Measurements from ENCODE around the gene SAMD4A.

Gene SAMD4A

DNA sequence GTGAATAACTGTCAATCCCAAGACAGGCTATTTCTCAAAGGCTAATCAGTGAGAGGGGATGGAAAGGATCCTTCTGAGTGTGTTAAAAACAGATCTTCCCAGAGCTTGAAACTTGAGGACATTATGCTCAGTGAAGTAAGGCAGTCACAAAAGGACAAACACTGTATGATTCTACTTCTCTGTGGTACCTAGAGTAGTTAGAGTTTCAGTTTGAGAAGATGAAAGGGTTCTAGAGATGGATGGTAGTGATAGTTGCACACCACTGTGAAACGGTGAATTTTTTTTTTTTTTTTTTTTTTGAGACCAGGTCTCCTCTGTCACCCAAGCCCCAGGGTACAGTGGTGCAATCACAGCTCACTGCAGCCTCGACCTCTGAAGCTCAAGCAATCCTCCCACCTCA is 133.8 kb downstream of the SAMD4A start:
- H3K27me3 Mint-ChIP-seq: peaks cover 25% of the 10 kb centered on the region
- no peak for DNase-seq

GRCh38 chr14:54702014-54702491 is 135.1 kb downstream of the SAMD4A start:
- Mint-ChIP-seq H3K4me3 (no peak overlapping the region), H3K27ac (no peak overlapping the region), H3K27me3 (peaks cover 25% of the 10 kb centered on the region), H3K4me1 (peaks cover 10% of the 10 kb centered on the region), H3K9me3 (no peaks in the 10 kb centered on the region)
- DNase-seq: no peak
- no peak for ATAC-seq

More for the DNA sequence above, 133.8 kb downstream of the SAMD4A start:
- no peaks in the 10 kb centered on the region for H3K9me3 Mint-ChIP-seq
- no peak overlapping the region for H3K4me3 Mint-ChIP-seq
- peak; percentile 81 for ATAC-seq
- peaks cover 10% of the 10 kb centered on the region for H3K4me1 Mint-ChIP-seq
- H3K27ac Mint-ChIP-seq: no peak overlapping the region

- H3K27me3 Mint-ChIP-seq: peaks cover 25% of the 10 kb centered on the region
- H3K4me1 Mint-ChIP-seq: peaks cover 10% of the 10 kb centered on the region
- no peaks in the 10 kb centered on the region for H3K9me3 Mint-ChIP-seq
- no peak overlapping the region for H3K27ac Mint-ChIP-seq
- no peak for ATAC-seq
- no peak overlapping the region for H3K4me3 Mint-ChIP-seq
- no peak for DNase-seq
Measured at GRCh38 chr14:54702492-54702891, 135.6 kb downstream of the SAMD4A start.

GRCh38 chr14:54703082-54703481 is 136.2 kb downstream of the SAMD4A start:
- H3K9me3 Mint-ChIP-seq: no peaks in the 10 kb centered on the region

GRCh38 chr14:54703724-54704123 is 136.8 kb downstream of the SAMD4A start:
- Mint-ChIP-seq H3K4me3 (no peak overlapping the region), H3K9me3 (no peaks in the 10 kb centered on the region), H3K4me1 (peaks cover 10% of the 10 kb centered on the region), H3K27me3 (peaks cover 23% of the 10 kb centered on the region), H3K27ac (no peak overlapping the region)
- ATAC-seq (no peak), DNase-seq (no peak)

More at GRCh38 chr14:54703082-54703481, 136.2 kb downstream of the SAMD4A start:
- Mint-ChIP-seq H3K4me3 (no peak overlapping the region), H3K27me3 (peaks cover 25% of the 10 kb centered on the region), H3K4me1 (peaks cover 10% of the 10 kb centered on the region), H3K27ac (no peak overlapping the region)
- no peak for DNase-seq
- no peak for ATAC-seq

- no peaks in the 10 kb centered on the region for H3K9me3 Mint-ChIP-seq
- H3K27me3 Mint-ChIP-seq: peaks cover 13% of the 10 kb centered on the region
- peaks cover 10% of the 10 kb centered on the region for H3K4me1 Mint-ChIP-seq
- DNase-seq (no peak), ATAC-seq (no peak)
- H3K4me3 Mint-ChIP-seq: no peak overlapping the region
- no peak overlapping the region for H3K27ac Mint-ChIP-seq
Measured at GRCh38 chr14:54704768-54705167, 137.8 kb downstream of the SAMD4A start.

DNA sequence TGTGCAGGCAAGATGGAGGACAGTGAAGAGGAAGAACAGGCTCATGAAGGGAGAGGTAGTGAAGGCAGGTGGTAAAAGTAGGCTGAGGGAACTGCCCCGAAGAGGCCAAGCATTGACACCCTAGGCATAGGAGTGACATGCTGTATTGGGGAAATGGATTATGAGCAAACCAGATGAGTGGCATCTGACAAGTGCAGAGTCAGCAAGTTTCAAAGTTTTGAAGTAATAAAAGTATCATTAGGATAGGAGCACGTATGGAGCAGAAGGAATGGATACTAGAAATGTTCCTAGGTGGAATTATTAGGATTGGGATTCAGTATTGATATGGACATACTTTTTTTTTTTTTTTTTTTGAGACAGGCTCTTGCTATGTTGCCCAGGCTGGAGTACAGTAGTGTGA is 139.8 kb downstream of the SAMD4A start:
- H3K4me3 Mint-ChIP-seq: no peak overlapping the region
- no peaks in the 10 kb centered on the region for H3K9me3 Mint-ChIP-seq
- H3K27me3 Mint-ChIP-seq: no peaks in the 10 kb centered on the region
- DNase-seq: no peak
- no peak overlapping the region for H3K27ac Mint-ChIP-seq
- no peak for ATAC-seq
- peaks cover 7% of the 10 kb centered on the region for H3K4me1 Mint-ChIP-seq

DNA sequence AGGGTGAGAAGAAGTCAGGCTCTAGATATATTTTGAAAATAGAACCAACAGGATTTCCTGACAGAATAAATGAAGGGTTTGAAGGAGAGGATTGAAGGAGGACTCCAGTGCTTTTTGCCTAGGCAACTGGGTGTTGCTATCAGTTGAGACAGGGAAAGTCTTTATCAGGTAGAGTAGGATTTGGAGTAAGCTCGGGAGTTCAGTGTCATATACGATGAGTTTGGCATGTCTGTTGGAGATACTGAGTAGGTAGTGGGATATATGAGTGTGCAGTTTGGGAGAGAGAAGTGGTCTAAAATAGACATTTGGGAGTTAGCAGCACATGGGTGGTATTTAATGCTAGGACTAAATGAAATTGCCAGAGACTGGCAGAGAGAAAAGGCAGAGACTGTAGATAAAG is 141.2 kb downstream of the SAMD4A start:
- Mint-ChIP-seq H3K9me3 (no peaks in the 10 kb centered on the region), H3K27me3 (no peaks in the 10 kb centered on the region), H3K27ac (no peak overlapping the region), H3K4me3 (no peak overlapping the region), H3K4me1 (peaks cover 17% of the 10 kb centered on the region)
- no peak for DNase-seq
- no peak for ATAC-seq

DNA sequence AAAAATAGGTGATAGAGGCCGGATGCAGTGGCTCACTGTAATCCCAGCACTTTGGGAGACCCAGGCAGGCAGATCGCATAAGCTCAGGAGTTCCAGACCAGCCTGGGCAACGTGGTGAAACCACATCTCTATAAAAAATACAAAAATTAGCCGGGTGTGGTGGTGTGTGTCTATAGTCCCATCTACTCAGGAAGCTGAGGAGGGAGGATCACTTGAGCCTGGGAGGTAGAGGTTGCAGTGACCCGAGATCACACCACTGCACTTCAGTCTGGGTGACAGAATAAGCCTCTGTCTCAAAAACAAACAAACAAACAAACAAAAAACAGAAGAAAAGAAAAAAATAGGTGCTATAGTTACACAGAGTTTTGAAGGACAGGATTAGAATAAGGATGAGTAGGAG is 142.1 kb downstream of the SAMD4A start:
- DNase-seq: no peak
- no peak overlapping the region for H3K27ac Mint-ChIP-seq
- no peaks in the 10 kb centered on the region for H3K9me3 Mint-ChIP-seq
- no peak overlapping the region for H3K4me3 Mint-ChIP-seq
- no peaks in the 10 kb centered on the region for H3K27me3 Mint-ChIP-seq
- peaks cover 17% of the 10 kb centered on the region for H3K4me1 Mint-ChIP-seq
- no peak for ATAC-seq

GRCh38 chr14:54709444-54709843 is 142.5 kb downstream of the SAMD4A start:
- Mint-ChIP-seq H3K27ac (no peak overlapping the region), H3K27me3 (no peaks in the 10 kb centered on the region), H3K4me1 (peaks cover 17% of the 10 kb centered on the region), H3K9me3 (no peaks in the 10 kb centered on the region), H3K4me3 (no peak overlapping the region)
- ATAC-seq (peak; percentile 99), DNase-seq (peak; percentile 29 to 41)

DNA sequence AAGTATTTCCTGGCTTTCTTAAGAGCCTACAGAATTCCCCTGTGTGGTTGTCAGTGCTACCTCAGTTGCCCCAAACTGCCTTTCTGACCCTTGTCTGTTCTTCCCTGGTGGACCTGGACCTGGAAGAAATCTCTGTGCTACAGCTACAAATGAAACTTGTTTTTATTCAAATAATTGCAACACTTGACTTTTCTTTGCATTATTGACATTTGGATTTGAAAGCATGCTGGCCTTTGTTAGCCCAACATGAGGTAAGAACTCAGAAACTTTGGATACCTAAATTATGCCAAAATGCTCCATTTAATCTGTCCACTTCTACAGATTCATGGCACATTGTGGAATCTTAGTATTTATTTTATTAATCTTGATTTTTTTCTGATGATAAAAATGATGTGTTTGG is 142.9 kb downstream of the SAMD4A start:
- H3K27me3 Mint-ChIP-seq: no peaks in the 10 kb centered on the region
- peaks cover 17% of the 10 kb centered on the region for H3K4me1 Mint-ChIP-seq
- H3K9me3 Mint-ChIP-seq: no peaks in the 10 kb centered on the region
- no peak for ATAC-seq
- no peak overlapping the region for H3K4me3 Mint-ChIP-seq
- H3K27ac Mint-ChIP-seq: no peak overlapping the region
- DNase-seq: no peak

DNA sequence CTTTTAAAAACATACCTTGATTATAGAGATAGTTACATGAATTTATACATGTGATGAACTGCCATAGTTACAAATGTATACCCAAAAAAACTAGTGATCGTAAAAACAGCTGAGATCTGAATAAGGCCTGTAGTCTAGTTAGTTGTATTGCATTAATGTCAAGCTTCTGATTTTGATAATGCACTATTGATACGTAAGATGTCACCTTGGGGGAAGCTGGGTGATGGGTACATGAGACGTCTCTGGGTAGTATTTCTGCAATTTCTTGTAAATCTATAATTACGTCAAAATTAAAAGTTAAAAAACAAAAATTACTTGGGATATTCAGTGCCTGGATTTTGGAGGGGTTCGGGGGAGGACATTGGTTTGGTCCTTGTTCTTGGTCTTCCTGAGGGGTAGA is 144.4 kb downstream of the SAMD4A start:
- no peak overlapping the region for H3K27ac Mint-ChIP-seq
- H3K9me3 Mint-ChIP-seq: no peaks in the 10 kb centered on the region
- DNase-seq: no peak
- no peak overlapping the region for H3K4me3 Mint-ChIP-seq
- ATAC-seq: no peak
- peaks cover under 1% of the 10 kb centered on the region for H3K27me3 Mint-ChIP-seq
- H3K4me1 Mint-ChIP-seq: peaks cover 17% of the 10 kb centered on the region

DNA sequence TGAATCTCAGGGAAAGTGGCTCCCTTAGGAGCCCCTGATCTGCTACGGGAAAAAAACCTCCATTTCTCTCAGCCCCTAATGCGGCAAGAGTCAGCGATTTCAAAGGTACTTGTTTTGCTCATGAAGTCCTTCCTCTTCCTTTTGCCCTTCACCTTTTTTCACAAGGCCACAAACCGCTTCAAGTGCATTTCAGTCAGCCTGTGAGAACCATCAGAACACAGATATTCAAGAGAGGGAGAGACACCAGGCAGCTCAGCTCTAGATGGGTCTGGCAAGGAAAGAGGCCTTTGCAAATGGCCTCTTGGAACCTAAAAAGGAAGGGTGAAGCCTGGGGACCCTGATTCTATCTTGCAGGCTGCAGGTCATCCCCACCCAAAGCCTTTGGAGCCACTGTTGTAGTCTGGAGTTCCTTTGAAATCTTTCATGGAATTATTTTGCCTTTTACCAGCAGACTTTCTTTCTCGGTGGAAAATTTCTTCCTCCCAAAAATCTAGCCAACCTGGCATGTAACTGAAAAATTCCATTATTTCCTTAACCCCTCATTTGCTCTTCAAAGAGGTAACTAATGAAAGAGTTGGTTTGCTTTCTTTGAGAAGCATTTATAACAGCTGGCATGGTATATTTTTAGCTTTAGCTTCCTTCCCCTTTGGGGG is 145.0 kb downstream of the SAMD4A start:
- H3K4me3 Mint-ChIP-seq: no peak overlapping the region
- peaks cover 6% of the 10 kb centered on the region for H3K27me3 Mint-ChIP-seq
- peaks cover 17% of the 10 kb centered on the region for H3K4me1 Mint-ChIP-seq
- no peaks in the 10 kb centered on the region for H3K9me3 Mint-ChIP-seq
- ATAC-seq: peak; percentile 45
- peak in 1 of 2 donors; percentile 15 for DNase-seq
- H3K27ac Mint-ChIP-seq: peak overlapping the region in 1 of 2 donors; percentile 35

- H3K4me1 Mint-ChIP-seq: peaks cover 17% of the 10 kb centered on the region
- no peak overlapping the region for H3K4me3 Mint-ChIP-seq
- ATAC-seq (no peak), DNase-seq (no peak)
- no peak overlapping the region for H3K27ac Mint-ChIP-seq
- H3K27me3 Mint-ChIP-seq: peaks cover 8% of the 10 kb centered on the region
- no peaks in the 10 kb centered on the region for H3K9me3 Mint-ChIP-seq
Measured at GRCh38 chr14:54712465-54713200, 145.7 kb downstream of the SAMD4A start.

DNA sequence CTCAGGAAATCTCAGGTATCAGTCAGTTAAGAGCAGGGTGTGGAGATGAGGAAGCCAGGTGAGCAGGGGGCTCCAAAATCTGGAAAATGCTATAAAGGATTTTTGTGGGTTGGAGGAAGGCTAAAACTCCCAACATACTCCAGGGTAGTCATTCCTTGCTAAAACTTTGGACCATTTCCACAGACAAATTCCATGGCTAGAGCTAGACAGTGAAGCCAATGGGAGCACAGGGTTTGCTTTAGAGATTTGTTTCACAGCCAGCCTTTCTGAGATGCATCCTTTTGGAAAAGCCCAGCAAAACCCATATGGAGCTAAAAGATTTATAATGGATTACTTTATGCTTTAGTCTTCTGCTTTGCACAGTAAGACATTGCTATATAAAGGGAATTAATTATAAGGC is 146.5 kb downstream of the SAMD4A start:
- Mint-ChIP-seq H3K27ac (no peak overlapping the region), H3K4me1 (peaks cover 17% of the 10 kb centered on the region), H3K4me3 (no peak overlapping the region), H3K9me3 (no peaks in the 10 kb centered on the region), H3K27me3 (peaks cover 8% of the 10 kb centered on the region)
- DNase-seq (no peak), ATAC-seq (no peak)

DNA sequence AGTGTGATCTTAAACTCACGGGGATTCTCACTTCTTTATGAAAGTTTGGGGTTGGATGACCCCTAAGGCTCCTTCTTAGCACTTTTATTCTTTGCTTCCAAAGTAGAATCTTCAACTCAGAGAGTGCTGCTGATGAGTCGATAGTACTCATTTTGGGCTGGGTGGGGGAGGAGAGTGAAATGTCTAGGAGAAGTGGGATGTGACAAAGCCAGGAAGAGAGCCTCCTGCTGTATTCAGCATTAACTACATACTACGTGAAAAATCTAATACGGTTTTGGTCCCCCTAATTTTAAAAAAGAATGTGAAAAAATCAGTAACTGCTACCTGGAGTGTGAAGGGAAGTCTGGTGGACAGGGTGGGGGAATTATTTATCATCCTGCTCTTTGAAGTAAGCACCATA is 148.3 kb downstream of the SAMD4A start:
- H3K27me3 Mint-ChIP-seq: peaks cover 8% of the 10 kb centered on the region
- peak overlapping the region in 1 of 2 donors; percentile 50 for H3K27ac Mint-ChIP-seq
- DNase-seq: no peak
- peaks cover 17% of the 10 kb centered on the region for H3K4me1 Mint-ChIP-seq
- H3K4me3 Mint-ChIP-seq: no peak overlapping the region
- H3K9me3 Mint-ChIP-seq: no peaks in the 10 kb centered on the region
- no peak for ATAC-seq

All from stimulated activated naive CD8-positive, alpha-beta T cell treated with anti-CD3 and anti-CD28 coated beads, Interleukin-15, amount 100 ng/mL, for 72 hours (primary cell).